HL-60/S4 treated with phorbol 12-myristate 13-acetate at 8.2 ng/mL for 4 days and 3 days (cell line): ENCODE measurements around the gene DENND1C.

Experiments used
- in situ Hi-C: fragments of 300-500 bp; cut with MboI; formaldehyde crosslinking; loops from 2 replicates; pipeline ENCODE4 v1.15.0; 2022; ENCODE audit warnings: low sequenced_read_pairs

Gene DENND1C

GRCh38 chr19:6425732-6426620 is 55.6 kb downstream of the DENND1C start:
- in situ Hi-C loops = no loop called here

GRCh38 chr19:6424939-6425731 is 56.5 kb downstream of the DENND1C start:
- in situ Hi-C loops = no loop called here

- in situ Hi-C loops = no loop called here
Observed at GRCh38 chr19:6424195-6424938, 57.2 kb downstream of the DENND1C start, which contains the start of gene KHSRP. KHSRP (minus strand) TSS chr19:6424811; CDS start chr19:6424701, 110 bp downstream.

- in situ Hi-C loops = no loop called here
Observed at GRCh38 chr19:6423499-6424194, 57.9 kb downstream of the DENND1C start.

- in situ Hi-C loops = no loop called here
Observed at GRCh38 chr19:6421075-6422014, 60.2 kb downstream of the DENND1C start.

- in situ Hi-C loops = no loop called here
Observed at GRCh38 chr19:6418562-6418932, 63.0 kb downstream of the DENND1C start.

- in situ Hi-C loops = no loop called here
Observed at GRCh38 chr19:6417713-6418561, 63.6 kb downstream of the DENND1C start.
